HG03432 (cell line): ENCODE results near the gene ADGRG6.

Experiments used
- ATAC-seq: cut with Tn5 transposase; IDR thresholded peaks from one replicate; pipeline ENCODE4 v1.9.1; 2021; ENCODE audit warnings: mild to moderate bottlenecking, moderate library complexity; ENCODE audit not compliant: unreplicated experiment

ADGRG6 gene

DNA sequence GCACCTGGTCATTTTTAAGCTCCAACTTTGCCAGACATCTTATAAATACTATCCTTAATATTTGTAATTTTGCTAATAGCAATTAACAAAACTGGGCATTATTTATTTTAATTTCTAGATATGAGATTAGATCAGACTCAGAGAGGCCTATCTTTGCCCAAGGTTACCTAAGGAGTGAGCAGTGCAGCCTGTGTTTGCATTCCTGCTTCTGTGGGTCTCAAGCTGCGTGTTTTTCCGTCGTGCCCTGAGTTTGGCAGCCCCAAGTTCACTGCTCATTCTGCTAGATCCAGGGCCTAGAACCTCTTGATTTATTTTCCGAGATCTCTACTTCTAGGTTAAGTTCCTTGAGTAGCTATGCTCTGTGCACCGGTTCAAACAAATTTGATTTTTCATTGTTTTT is 11.0 kb upstream of the ADGRG6 start:
- no peak for ATAC-seq

DNA sequence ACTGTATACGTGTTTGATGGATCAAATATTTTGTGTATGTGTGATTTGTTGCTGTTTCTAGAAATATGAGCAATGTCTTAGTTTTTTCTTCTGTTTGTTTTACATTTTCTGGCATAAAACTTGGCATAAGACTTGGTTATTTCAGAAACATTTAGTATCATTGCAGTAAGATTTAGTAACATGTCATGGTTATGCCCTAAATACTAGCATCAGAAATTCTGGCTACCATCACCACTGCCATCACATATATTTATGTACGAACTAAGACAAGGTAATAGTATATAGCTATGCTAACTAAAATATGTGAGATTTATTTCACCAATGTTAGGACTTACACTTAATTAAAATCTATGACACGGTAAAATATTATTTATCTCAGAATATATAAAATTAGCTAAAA is 10.3 kb upstream of the ADGRG6 start:
- no peak for ATAC-seq

DNA sequence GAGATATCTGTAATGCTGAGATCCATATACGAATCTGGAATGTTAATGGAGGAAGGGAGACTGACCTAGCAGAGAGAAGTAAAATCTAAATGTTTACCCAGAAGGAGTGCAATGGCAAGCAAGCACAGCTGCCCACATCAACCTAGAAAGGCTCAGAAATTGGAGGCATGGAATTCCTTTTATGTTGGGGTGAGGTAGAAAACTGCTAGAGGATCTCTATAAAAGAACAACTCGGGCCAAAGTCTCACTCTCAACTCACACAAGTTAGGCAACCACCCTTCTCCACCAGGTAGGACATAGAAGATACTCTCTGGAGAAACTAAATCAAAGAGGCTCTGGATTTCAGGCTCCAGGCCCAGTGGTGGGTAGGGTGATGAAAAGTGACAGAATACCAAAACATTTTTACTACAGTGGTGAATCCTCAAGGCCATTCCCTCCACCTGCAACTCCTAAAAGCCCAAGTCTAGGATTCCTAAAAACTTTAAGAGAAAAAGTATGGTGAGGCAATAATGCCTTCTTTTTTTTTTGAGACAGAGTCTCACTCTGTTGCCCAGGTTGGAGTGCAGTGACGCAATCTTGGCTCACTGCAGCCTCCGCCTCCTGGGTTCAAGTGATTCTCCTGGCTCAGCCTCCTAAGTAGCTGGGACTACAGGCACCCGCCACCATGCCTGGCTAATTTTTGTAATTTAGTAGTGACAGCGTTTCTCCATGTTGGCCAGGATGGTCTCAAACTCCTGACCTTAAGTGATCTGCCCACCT is 9.5 kb upstream of the ADGRG6 start:
- no peak for ATAC-seq

DNA sequence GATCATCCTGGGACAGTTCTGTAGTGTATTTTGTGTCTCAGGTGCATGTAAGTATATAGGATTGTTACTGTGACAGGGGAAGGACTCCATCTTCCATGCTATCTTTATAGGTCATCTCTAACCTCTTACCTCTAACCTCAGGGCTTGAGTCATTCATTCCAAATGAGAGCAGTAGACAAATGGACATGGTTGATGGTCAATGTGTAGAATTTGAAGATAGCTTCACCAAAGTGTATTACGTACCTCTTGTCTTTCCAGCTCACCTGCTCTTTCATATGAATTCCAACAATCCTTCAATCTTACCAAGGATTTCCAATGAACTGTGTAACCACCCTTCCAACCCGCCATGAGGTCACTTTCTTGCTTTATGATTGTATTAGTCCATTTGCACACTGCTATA is 8.7 kb upstream of the ADGRG6 start:
- ATAC-seq = no peak

DNA sequence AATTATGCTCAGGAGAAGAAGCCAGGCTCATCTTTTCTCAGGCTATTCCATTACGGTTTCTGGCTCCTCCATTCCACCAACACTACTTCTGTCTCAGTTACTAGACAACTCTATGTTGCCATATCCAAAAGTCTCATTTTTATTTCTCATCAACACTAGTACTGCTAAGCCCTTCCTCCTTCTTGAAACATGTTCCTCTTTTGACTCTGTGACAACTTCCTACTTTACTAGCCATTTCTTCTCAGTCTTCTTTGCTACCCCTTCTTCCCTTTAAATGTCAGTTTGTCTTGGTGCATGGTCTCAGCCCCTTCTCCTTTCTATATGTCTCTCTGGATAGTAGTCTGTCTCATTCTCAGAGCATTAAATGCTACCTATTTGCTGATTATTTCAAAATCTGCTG is 7.1 kb upstream of the ADGRG6 start:
- ATAC-seq = no peak

DNA sequence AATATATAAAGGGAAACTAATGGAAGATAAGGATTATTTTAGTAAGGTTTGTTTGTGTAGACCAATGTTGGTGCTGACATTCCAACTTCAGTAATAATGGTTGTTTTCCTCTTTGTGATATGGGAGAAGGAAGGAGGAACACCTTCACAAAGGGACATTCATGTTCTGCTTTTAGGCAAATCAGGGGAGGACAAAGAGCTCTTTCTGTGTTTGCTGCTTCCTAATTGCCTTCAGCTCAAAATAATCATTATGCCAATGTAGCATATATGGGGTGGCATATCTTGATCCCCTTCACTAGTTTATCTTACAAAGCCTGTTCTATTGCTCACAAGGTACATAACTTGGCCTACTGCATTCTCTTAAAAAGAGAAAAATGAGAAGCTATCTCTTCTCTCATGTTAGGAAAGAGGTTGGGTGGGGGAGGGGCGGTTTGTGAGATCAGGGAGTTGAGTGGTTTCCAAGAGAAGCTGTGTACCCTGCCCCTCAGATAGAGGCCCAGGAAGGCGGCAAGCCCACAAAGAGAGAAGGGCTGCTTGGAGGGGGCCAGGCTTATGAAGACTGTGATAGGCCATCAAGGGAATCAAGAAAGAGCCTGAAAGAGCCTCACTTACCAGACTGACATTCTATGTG is 4.7 kb upstream of the ADGRG6 start:
- no peak for ATAC-seq

DNA sequence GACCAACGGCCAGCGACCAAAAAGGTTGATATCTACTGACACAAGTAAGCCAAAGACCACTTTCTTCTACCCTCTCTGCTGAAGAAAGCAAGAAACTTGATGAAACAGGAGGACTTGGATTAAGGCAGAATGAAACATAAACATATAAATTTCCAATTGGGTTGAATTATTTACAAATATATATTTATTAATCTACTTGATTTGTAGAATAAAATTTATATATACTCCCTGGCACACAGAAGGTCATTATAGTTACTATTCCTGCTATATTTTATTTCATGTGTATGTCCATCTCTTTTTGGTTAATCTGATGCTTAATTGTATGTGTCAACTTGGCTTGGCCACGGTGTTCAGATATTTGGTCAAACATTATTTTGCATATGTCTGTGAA is 4.2 kb upstream of the ADGRG6 start:
- ATAC-seq = no peak

DNA sequence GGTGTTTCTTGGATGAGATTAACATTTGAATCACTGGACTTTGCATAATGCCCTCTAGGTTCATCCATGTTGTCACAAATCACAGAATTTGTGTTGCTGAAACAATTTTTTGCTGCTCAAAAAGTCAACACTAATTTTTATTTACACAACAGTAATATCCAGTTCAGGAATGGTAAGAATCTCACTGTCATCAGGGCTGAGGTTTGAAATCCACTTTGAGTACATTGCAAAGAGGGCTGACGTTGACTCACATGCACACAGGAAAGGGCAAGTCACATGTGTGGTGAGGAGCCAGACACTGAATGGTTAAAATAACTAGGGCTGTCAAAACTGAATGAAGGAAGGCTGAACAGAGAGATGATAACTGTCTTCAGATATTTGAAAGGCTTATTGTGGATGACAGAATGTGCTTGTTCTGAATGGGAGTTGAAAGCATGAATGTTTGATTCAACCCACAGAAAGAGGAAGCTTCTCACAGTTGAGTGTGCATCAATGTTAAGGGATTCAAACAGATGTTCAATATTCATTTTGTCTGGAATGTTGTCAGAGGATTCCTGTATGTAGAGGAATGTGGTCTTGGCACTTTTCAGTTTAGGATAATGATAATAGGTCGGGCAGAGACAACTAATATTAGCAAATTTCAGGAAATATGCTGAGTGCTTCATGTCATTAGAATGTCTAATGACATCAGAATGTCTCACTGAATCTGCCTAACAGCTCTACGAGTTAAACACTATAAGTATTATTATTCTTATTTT is 3.6 kb upstream of the ADGRG6 start:
- no peak for ATAC-seq

DNA sequence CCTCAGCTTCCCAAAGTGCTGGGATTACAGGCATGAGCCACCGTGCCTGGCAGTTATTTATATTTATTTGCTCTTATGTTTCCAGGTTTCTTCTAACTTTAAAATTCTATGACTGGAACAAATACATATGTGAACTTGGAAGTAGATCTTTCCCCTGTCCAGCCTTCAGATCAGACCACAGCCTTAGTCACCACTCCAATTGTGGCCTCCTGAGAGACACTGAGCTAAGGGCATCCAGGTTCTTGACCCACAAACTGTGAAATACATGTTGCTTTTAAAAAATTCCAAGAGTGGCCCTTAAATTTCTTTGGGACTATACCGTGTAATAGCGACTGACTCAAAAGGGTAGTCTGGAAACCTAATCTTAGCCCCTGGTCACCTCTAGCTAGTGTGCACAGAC is 1.5 kb upstream of the ADGRG6 start:
- no peak for ATAC-seq

DNA sequence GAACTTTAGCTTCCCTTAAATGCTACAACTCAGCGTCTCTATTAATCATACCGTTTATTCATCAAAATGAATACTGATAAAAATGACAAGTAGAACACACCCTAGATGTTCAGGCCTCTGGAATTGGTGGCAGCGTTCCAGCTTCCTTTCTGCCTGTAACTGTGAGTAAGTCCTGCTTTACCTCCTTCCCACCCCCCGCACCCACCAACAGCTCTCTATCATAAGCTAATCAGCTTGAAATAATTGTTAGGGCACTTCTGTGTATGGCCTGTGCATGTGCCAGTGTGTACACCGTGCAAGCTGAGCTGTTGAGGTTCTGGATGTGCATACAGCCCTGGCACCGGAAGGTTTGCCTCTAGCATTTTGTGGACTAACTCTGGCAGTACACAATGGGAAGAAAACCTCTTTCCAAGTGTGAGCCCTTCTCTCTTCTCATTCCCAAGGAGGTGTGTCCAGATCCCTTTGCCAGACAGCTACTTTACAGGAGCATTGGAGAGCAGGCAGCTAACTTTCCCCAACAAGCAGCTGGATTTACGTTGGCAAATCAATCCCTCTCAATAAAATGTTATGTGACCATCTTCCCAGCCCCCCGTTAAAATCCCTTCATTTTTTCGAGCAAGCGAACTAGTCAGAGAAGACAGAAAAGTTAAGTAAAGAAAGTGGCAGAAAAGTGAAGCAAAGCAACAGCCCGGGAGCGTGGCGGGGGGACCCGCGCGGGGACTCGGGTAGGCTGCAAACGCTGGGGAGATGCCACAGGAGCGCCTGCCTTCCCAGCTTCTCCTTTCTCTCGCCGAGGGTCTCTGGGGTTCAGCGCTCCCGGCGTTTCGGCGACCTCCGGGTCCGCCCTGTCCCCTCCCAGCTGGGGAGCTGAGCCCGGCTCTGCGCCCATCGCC is 803 bp upstream of the ADGRG6 start:
- peak; percentile 22 for ATAC-seq

DNA sequence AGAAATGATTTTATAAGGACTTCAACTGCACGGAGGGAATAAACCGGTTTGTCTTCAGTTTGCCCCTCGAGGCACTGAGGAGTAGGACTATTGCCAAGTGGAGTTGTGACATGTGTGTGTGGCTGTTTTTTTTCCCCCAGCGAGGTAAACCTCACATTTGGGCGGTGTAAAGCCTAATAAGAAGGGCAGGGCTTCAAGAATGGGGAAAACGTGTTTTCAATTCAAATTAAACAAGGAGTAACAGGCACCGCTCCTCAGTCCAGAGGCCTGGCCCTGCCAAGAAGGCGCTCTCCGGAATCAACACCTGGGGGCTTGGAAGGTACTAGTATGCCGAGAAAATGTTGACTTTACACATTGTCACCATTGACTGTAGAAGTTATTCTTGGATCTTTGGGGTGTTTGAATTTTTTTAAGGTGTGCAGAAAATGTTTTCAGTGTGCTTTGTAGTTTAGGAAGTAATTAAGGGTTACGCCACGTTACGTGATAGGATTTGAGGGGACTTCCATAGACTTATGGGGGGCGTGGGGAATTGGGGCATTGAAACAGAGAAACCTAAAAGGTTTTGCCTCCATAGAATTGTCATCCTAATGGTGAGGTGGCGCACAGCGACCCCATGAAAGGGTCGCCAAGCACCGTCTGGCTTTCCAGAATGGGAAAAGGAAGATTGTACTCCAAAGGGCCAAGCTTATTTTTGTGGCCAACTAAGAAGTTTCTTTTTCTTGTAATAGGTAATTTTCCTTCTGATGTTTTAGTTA is 791 bp downstream of the ADGRG6 start:
- ATAC-seq = no peak

DNA sequence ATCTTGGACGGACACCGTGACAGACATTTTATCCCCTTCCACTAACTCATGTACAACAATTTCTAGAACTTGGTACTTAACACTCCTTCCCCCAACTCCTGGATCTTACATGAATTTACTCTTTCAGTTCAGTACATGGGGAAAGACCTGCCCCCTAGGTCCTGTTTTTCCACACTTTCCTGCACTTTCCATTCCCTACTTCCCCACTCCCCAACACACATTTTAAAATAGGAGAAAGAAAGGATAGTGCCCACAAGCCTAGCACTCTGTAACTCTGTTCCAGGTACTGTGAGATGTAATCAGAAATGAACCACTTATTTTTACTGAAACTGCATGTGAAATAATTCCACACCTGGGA is 1.3 kb downstream of the ADGRG6 start:
- ATAC-seq = no peak

DNA sequence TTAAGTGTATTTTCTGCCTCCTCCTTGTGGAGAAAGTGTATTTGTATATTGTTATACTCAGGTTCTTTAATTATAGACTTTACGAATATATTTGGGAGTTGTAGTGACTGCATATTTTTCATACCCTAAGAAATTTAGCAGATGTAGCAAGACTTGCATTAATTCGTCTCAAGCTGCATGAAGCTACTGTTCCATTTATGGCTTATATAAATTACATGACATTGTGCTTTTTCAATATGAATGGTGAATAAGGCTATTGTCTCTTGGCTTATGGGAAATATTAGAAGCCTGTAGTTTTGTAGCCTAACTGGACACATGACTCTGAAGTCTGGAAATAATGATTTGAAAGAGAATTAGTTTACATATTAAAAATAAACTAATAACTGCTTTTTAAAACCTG is 2.4 kb downstream of the ADGRG6 start:
- no peak for ATAC-seq

DNA sequence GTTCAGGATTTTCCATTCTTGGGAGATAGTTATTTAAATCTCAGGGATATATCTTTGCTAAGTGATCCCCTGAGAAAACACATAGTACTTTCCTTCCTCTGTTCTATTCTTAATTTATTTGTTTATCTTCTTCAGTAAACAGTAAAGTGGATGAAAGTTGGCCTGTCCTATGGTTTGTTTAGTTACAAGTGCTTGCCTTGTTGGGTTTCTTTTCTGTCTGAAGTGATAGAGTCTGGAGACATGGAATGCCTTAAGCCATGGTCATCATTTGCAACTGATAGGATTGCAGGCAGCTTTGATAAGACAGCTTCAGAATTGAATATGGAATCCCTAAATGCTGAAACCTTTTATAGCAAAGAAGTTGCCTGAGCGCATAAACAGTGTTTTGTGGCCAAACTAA is 4.9 kb downstream of the ADGRG6 start:
- no peak for ATAC-seq

DNA sequence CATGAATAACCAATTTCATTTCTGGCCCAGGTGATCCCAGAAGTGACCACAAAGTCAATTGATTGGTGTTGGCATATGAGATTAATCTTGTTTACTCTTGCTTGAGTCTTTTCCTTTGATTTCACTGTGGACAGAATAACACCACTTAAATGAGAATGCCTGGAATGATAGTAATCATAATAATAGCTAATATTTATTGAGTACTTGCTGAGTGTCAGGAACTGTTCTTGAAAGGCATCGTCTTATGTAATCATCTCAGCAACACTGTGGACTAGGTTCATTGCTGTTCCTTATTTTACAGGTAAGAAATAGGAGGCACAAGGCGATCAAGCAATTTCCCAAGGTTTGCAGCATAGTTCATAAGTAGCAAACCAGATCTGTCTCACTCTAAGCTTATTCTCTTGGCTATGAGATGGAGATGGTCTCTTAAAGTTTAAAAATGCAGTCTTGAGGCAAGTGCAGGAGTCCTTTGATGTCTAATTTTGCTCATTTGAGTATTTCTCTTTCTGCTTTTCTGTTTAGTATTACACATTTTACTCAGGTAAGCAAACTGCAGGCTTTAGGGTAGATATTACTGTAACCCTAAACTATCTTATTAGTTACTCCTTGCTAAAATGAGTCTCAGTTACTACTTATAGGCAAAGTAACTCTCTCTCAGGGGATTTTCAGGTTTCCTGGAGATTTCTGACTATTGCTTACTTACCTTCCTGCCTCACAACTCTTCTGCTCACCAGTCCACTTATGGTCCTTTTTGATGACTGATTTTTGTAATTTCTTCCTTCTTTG is 6.3 kb downstream of the ADGRG6 start:
- ATAC-seq = no peak

DNA sequence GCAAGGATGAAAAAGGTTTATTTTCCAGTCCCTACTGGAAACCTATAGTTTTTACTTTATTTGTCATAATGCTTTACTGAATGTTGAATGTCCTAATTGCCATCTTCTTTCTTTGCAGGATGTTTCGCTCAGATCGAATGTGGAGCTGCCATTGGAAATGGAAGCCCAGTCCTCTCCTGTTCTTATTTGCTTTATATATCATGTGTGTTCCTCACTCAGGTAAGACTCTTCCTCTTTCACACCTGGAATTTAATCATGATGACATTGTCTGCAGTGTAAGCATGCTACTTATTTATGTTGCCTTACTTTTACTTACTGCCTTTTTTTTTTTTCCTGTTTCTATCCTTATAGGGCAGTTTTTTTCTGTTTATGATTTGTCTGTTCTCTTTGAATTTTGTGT is 7.6 kb downstream of the ADGRG6 start:
- ATAC-seq = no peak

DNA sequence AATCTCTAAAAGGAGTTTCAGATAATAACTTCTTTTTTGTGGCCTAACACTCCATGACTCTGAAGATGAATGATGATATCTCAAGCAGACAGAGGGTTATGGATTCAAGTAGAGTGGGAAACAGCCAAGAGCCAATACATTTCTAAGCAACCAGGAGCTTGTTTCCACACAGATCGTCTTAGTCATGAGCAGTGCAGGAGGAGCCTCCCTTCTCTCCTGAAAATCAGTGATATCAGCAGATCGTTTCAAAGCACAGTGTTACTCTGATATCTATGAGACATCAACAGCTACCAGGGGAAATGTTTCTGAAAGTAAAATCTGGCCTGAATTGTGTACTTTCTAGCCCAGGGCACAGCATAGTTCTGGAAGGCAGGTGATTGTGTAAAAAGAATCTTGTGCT is 11.5 kb downstream of the ADGRG6 start:
- no peak for ATAC-seq

DNA sequence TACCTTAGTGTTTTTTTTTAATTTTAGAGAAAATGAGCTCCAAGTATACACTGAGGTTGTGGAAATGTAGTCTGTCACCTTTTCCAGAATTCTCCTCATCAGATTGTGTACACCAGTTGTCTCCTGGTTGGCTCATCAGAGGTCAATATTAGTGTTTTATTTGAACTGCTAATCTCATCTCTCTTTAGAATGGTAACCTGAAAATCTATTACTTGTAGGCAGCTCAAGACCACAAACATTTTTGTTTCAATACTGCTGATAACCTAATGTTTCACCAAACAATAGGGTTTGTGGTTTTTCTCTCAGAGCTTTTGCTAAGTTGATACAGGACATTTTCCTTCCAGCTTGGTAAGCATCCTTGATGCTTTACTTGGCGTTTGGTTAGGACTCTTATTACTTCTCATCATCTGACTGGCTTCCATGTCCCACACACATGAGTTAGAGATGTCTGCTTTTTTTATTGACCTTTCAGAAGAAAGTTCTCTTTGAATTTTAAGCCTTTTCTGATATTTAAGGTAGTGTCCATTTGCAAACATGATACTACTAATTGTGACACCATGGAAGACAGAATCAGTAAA is 15.1 kb downstream of the ADGRG6 start:
- ATAC-seq = no peak

DNA sequence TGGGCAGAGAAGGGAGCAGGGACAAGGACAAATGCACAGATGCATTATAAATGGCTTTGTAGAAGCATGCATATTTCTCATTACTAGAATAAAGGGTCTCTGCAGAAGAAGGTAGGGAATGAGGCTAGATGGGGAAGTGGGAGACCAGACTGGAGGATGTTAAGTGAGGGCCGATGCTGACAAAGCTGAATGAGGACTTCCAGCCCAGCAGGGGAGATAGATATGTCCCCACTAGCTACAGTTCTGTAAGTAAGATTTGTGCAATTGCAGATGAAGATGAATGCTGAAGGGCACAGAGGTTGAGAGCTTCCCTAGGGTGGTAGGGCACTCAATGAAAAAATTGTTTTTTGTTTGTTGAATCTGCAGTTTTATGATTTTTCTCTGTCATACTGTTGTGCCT is 16.9 kb downstream of the ADGRG6 start:
- no peak for ATAC-seq
